HEK293T (cell line): ENCODE measurements around the gene ADCY2.

Source experiments
- ELF4 ChIP-seq: fragments of 450-650 bp; IDR thresholded peaks from 2 replicates; pipeline ENCODE4 v1.6.1; 2017; ENCODE audit warnings: antibody characterized with exemption
- FOXK2 ChIP-seq: fragments of 450-650 bp; IDR thresholded peaks from 2 replicates; pipeline ENCODE4 v1.6.1; 2016; ENCODE audit warnings: mild to moderate bottlenecking
- FOXM1 ChIP-seq: fragments of 450-650 bp; IDR thresholded peaks from 2 replicates; pipeline ENCODE4 v1.6.1; 2017; ENCODE audit warnings: mild to moderate bottlenecking, borderline replicate concordance

DNA sequence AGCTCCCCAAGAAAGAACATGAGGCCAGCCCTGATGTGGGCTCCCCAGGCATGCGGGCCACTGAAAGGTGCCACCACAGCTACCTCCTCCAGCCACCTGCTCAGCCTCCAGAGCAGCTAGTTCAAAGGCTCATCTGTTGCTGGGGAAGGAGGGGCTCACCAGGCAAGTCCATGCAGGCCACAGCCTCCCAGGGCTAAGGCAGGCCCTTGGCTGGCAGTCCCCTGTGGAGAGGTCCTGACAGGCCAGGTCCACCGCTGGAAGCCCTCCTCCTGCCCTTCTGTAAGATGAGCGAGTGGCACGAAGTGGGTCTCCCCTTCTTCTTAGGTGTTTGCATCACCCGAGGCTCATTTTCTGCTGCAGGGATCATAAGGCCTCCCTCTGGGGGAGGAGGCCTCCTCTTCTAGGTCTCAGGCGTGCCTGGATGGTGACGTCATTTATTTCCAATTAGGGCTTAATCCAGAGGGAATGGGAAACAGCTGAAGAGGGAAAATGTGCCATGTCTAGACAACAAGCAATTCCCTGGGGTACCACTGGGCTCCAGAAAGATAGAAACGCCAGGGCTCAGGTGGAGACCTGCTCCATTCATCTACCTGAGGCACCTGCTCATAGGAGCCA is 363.4 kb downstream of the ADCY2 start:
- no peak for TF ChIP-seq FOXK2
- no peak for TF ChIP-seq FOXM1
- no peak for TF ChIP-seq ELF4
